K562 (cell line): Measurements from ENCODE around the gene TSC1.

Experiments
- ATF2 ChIP-seq: sonication (generic); formaldehyde crosslinking; IDR thresholded peaks from 2 replicates; pipeline ENCODE4 v1.8.1; 2022; ENCODE audit warnings: missing genetic modification reagents
- BACH1 ChIP-seq: fragments of 200-800 bp; sonication (Bioruptor generic); IDR thresholded peaks from 2 replicates; pipeline ENCODE4 v1.6.1; 2016; ENCODE audit warnings: missing genetic modification characterization, missing compliant biosample characterization
- BCLAF1 ChIP-seq, 2 experiments: fragments of 450-650 bp in 1 of 2; IDR thresholded peaks; 2 replicates each; pipeline ENCODE4 v1.6.1; 2011 to 2017; ENCODE audit warnings: low read depth in 2 of 2, antibody characterized with exemption in 1 of 2, borderline replicate concordance in 1 of 2, low read length in 1 of 2, mild to moderate bottlenecking in 1 of 2, mixed read lengths in 1 of 2; ENCODE audit not compliant: control insufficient read depth in 1 of 2
- ELF4 ChIP-seq: fragments of 450-650 bp; formaldehyde crosslinking; IDR thresholded peaks from 2 replicates; pipeline ENCODE4 v1.4.0; 2022; ENCODE audit warnings: missing genetic modification characterization
- EP400 ChIP-seq: fragments of 450-650 bp; IDR thresholded peaks from 2 replicates; pipeline ENCODE4 v1.6.1; 2017; ENCODE audit warnings: antibody characterized with exemption, mild to moderate bottlenecking, moderate library complexity
- MAX ChIP-seq: sonication (generic); formaldehyde crosslinking; IDR thresholded peaks from 2 replicates; pipeline ENCODE4 v1.9.0; 2022; ENCODE audit warnings: mild to moderate bottlenecking, missing genetic modification reagents
- NR0B1 ChIP-seq: fragments of 450-650 bp; IDR thresholded peaks from one replicate; pipeline ENCODE4 v1.6.1; 2018; ENCODE audit warnings: mild to moderate bottlenecking, moderate library complexity; ENCODE audit not compliant: partially characterized antibody
- POLR2A ChIP-seq: fragments of 450-650 bp; conservative IDR thresholded peaks from 2 replicates; pipeline ENCODE4 v1.6.1; 2016
- SMARCB1 ChIP-seq: IDR thresholded peaks from 2 replicates; pipeline ENCODE4 v1.6.1; 2011; ENCODE audit warnings: improper control_type of control experiment, low read depth; ENCODE audit not compliant: insufficient read length
- SREBF2 ChIP-seq: sonication (generic); formaldehyde crosslinking; IDR thresholded peaks from 2 replicates; pipeline ENCODE4 v1.4.0; 2020; ENCODE audit warnings: mild to moderate bottlenecking, missing genetic modification reagents
- TBP ChIP-seq: optimal IDR thresholded peaks from 2 replicates; pipeline ENCODE3; 2011; ENCODE audit warnings: low read depth, low read length, improper control_type of control experiment
- ZBTB49 ChIP-seq: sonication (generic); formaldehyde crosslinking; IDR thresholded peaks from 2 replicates; pipeline ENCODE4 v1.8.0; 2022; ENCODE audit warnings: missing genetic modification reagents, mild to moderate bottlenecking, borderline replicate concordance
- ZNF717 ChIP-seq: fragments of 250-450 bp; sonication (Bioruptor Pico); IDR thresholded peaks from 2 replicates; pipeline ENCODE4 v1.5.0; 2021
- ZZZ3 ChIP-seq: fragments of 450-650 bp; IDR thresholded peaks from 2 replicates; pipeline ENCODE4 v1.6.1; 2016; ENCODE audit warnings: antibody characterized with exemption, mild to moderate bottlenecking, moderate library complexity

GRCh38 chr9:132855904-132856303 is 88.5 kb downstream of the TSC1 start:
- no peak for TF ChIP-seq BCLAF1 (IDR thresholded peaks at IDR 0.05; ENCODE audit: borderline replicate concordance in 1 of 2, control insufficient read depth in 1 of 2, low read depth in 2 of 2, low read length in 1 of 2)
- TF ChIP-seq ZZZ3, result no peak
- no peak for TF ChIP-seq SREBF2
- no peak for TF ChIP-seq ELF4 (CRISPR knock-in tag)
- no peak for TF ChIP-seq SMARCB1
- TF ChIP-seq ZNF717, result no peak
- TF ChIP-seq NR0B1, result no peak
- TF ChIP-seq EP400, result no peak
- no peak for TF ChIP-seq ZBTB49
- TF ChIP-seq BACH1 (tag), result no peak
- TF ChIP-seq TBP, result no peak
- TF ChIP-seq POLR2A, result no peak
- no peak for TF ChIP-seq ATF2 (CRISPR knock-in tag)
- no peak for TF ChIP-seq MAX
